ENCODE measurements around the gene USP20.

Gene USP20

GRCh38 chr9:129857207-129857606, 21.9 kb downstream of the USP20 start:
- no peak for DNase-seq (ENCODE audit: low spot score)

- no peak for DNase-seq (ENCODE audit: low spot score)
Observed at GRCh38 chr9:129858167-129858962, 23.1 kb downstream of the USP20 start.

- DNase-seq (ENCODE audit: low spot score): no peak
Observed at GRCh38 chr9:129860653-129861446, 25.6 kb downstream of the USP20 start.

GRCh38 chr9:129861447-129861827, 26.2 kb downstream of the USP20 start:
- no peak for DNase-seq (ENCODE audit: low spot score)

GRCh38 chr9:129863059-129863690, 27.9 kb downstream of the USP20 start:
- DNase-seq (ENCODE audit: low spot score): peak; percentile 43

GRCh38 chr9:129864991-129865647, 29.9 kb downstream of the USP20 start:
- no peak for DNase-seq (ENCODE audit: low spot score)

- DNase-seq (ENCODE audit: low spot score): no peak
Observed at GRCh38 chr9:129865668-129866320, 30.5 kb downstream of the USP20 start.

GRCh38 chr9:129866394-129867135, 31.3 kb downstream of the USP20 start:
- no peak for DNase-seq (ENCODE audit: low spot score)

GRCh38 chr9:129867136-129868022, 32.1 kb downstream of the USP20 start:
- DNase-seq (ENCODE audit: low spot score): no peak

- no peak for DNase-seq (ENCODE audit: low spot score)
Observed at GRCh38 chr9:129868023-129868871, 33.0 kb downstream of the USP20 start.

- DNase-seq (ENCODE audit: low spot score): no peak
Observed at GRCh38 chr9:129868872-129869486, 33.7 kb downstream of the USP20 start.

- no peak for DNase-seq (ENCODE audit: low spot score)
Observed at GRCh38 chr9:129869585-129870501, 34.6 kb downstream of the USP20 start.

- no peak for DNase-seq (ENCODE audit: low spot score)
Observed at GRCh38 chr9:129871046-129871445, 35.8 kb downstream of the USP20 start.

- no peak for DNase-seq (ENCODE audit: low spot score)
Observed at GRCh38 chr9:129873563-129874190, 38.4 kb downstream of the USP20 start.

GRCh38 chr9:129874261-129875101, 39.2 kb downstream of the USP20 start:
- DNase-seq (ENCODE audit: low spot score): no peak

- DNase-seq (ENCODE audit: low spot score): no peak
Observed at GRCh38 chr9:129875181-129875611, 39.9 kb downstream of the USP20 start.
